CD14-positive monocyte (primary cell): ENCODE measurements around the gene TRIM67. TPM values are rescaled to one million over a fixed set of nuclear protein-coding genes. Genes with fewer than 3 reads are reported as not detected.

Experiments
- DNase-seq, 3 donors: peaks; one replicate each; pipeline ENCODE4 v3.0.0-alpha.2; 2011 to 2022
- H2AFZ ChIP-seq: 2 replicates; pipeline ENCODE4 v1.6.0; 2012; ENCODE audit warnings: mild to moderate bottlenecking, low read depth, low read length, inconsistent platforms; ENCODE audit not compliant: insufficient read depth, poor library complexity, severe bottlenecking
- H3K27ac ChIP-seq, 2 donors: 1 replicate in 1 of 2; 2 replicates in 1 of 2; pipeline ENCODE4 v1.5.1; 2012 to 2013; ENCODE audit warnings: low read length in 2 of 2, control low read depth in 1 of 2, inconsistent platforms in 1 of 2, low read depth in 1 of 2, mild to moderate bottlenecking in 1 of 2
- H3K27me3 ChIP-seq, 2 donors: one replicate each; pipeline versions ENCODE4 v1.6.0 to v1.6.1; 2011 to 2013; ENCODE audit warnings: low read length in 2 of 2; ENCODE audit not compliant: control insufficient read depth in 2 of 2, insufficient read depth in 2 of 2
- H3K36me3 ChIP-seq, 2 donors: replicated peaks in 1 of 2; 1 replicate in 1 of 2; 2 replicates in 1 of 2; pipeline versions ENCODE4 v1.5.1 to v1.6.1; 2012 to 2013; ENCODE audit warnings: low read length in 2 of 2, control low read depth in 1 of 2, inconsistent platforms in 1 of 2, mild to moderate bottlenecking in 1 of 2; ENCODE audit not compliant: insufficient read depth in 2 of 2, control insufficient read depth in 1 of 2
- H3K4me1 ChIP-seq, 2 donors: 1 replicate in 1 of 2; 2 replicates in 1 of 2; pipeline versions ENCODE4 v1.5.1 to v1.6.1; 2012 to 2013; ENCODE audit warnings: low read length in 2 of 2, control low read depth in 1 of 2, inconsistent platforms in 1 of 2, mild to moderate bottlenecking in 1 of 2, moderate library complexity in 1 of 2; ENCODE audit not compliant: insufficient read depth in 2 of 2, control insufficient read depth in 1 of 2
- H3K4me2 ChIP-seq: replicated peaks from 2 replicates; pipeline ENCODE3; 2012; ENCODE audit warnings: low read length, moderate library complexity, mild to moderate bottlenecking; ENCODE audit not compliant: poor library complexity, severe bottlenecking; ENCODE audit errors: extremely low read depth
- H3K4me3 ChIP-seq, 3 experiments: fragments of 200-600 bp in 1 of 3; sonication (generic) in 1 of 3; replicated peaks in 1 of 3; 1 replicate in 2 of 3; 2 replicates in 1 of 3; pipeline ENCODE4 v1.5.1; 2011 to 2013; ENCODE audit warnings: low read length in 3 of 3, mild to moderate bottlenecking in 3 of 3, control low read depth in 2 of 3, low read depth in 2 of 3, inconsistent platforms in 1 of 3, moderate library complexity in 1 of 3
- H3K79me2 ChIP-seq: 2 replicates; pipeline ENCODE4 v1.6.0; 2012; ENCODE audit warnings: mild to moderate bottlenecking, control low read depth, inconsistent platforms, low read length, moderate library complexity; ENCODE audit not compliant: insufficient read depth
- H3K9ac ChIP-seq: 2 replicates; pipeline ENCODE4 v1.6.0; 2017; ENCODE audit warnings: low read length, mild to moderate bottlenecking; ENCODE audit not compliant: insufficient read depth, poor library complexity, severe bottlenecking
- H3K9me3 ChIP-seq, 2 donors: replicated peaks in 1 of 2; 1 replicate in 1 of 2; 2 replicates in 1 of 2; pipeline versions ENCODE4 v1.5.1 to v1.6.1; 2012 to 2013; ENCODE audit warnings: low read length in 2 of 2, control low read depth in 1 of 2; ENCODE audit not compliant: control insufficient read depth in 1 of 2, insufficient read depth in 1 of 2
- H4K20me1 ChIP-seq: 2 replicates; pipeline ENCODE4 v1.6.0; 2012; ENCODE audit warnings: mild to moderate bottlenecking, low read length, control low read depth, moderate library complexity; ENCODE audit not compliant: insufficient read depth
- H3K27ac Mint-ChIP-seq, 7 donors: one replicate each; pipeline ENCODE4 v1.8.0; 2020; ENCODE audit warnings: mild to moderate bottlenecking in 7 of 7, mixed read lengths in 7 of 7, moderate library complexity in 6 of 7, inconsistent platforms in 2 of 7
- H3K27me3 Mint-ChIP-seq, 3 donors: one replicate each; pipeline ENCODE4 v1.8.0; 2021 to 2022; ENCODE audit warnings: low read depth in 3 of 3, mild to moderate bottlenecking in 3 of 3, mixed read lengths in 3 of 3, moderate library complexity in 3 of 3, inconsistent platforms in 1 of 3
- H3K36me3 Mint-ChIP-seq, 2 donors: one replicate each; pipeline ENCODE4 v1.8.0; 2020; ENCODE audit warnings: mixed read lengths in 2 of 2, inconsistent platforms in 1 of 2, mild to moderate bottlenecking in 1 of 2
- H3K4me1 Mint-ChIP-seq: one replicate; pipeline ENCODE4 v1.8.0; 2020; ENCODE audit warnings: mild to moderate bottlenecking, mixed read lengths
- H3K4me3 Mint-ChIP-seq, 2 donors: one replicate each; pipeline ENCODE4 v1.8.0; 2020; ENCODE audit warnings: mild to moderate bottlenecking in 2 of 2, mixed read lengths in 2 of 2, moderate library complexity in 1 of 2
- H3K9me3 Mint-ChIP-seq, 7 donors: one replicate each; pipeline ENCODE4 v1.8.0; 2020 to 2022; ENCODE audit warnings: mixed read lengths in 7 of 7, mild to moderate bottlenecking in 6 of 7, moderate library complexity in 6 of 7, inconsistent platforms in 2 of 7
- WGBS: methylation state at CpG from one replicate; pipeline ENCODE4 v1.1.5; 2013; ENCODE audit warnings: missing lambda C conversion rate; ENCODE audit not compliant: insufficient coverage; 5-methylcytosine and 5-hydroxymethylcytosine counted together
- intact Hi-C, 2 donors: fragments of 100-400 bp; cut with micrococcal nuclease; formaldehyde crosslinking; loops; one replicate each; pipeline versions ENCODE4 v1.15.0 to v1.15.1; 2023
- polyA plus RNA-seq, 3 donors: library from polyadenylated mRNA; depleted of rRNA in 1 of 3; unstranded in 2 of 3; stranded (reverse) in 1 of 3; fragments of 300-500 nt in 2 of 3; fragments of >200 nt in 1 of 3; fragmentation: Illumina TruSeq in 2 of 3; gene quantifications; 1 replicate in 2 of 3; 2 replicates in 1 of 3; pipeline ENCODE4 v1.2.3, GENCODE V29; 2012 to 2021
- TF ChIP-seq, protein P1 (sequence below): fragments of 200-600 bp; IDR thresholded peaks from one replicate; pipeline ENCODE4 v1.8.0; 2022; ENCODE audit warnings: antibody characterized with exemption, mild to moderate bottlenecking

Gene TRIM67
- polyA plus RNA-seq, 3 donors: not detected

DNA sequence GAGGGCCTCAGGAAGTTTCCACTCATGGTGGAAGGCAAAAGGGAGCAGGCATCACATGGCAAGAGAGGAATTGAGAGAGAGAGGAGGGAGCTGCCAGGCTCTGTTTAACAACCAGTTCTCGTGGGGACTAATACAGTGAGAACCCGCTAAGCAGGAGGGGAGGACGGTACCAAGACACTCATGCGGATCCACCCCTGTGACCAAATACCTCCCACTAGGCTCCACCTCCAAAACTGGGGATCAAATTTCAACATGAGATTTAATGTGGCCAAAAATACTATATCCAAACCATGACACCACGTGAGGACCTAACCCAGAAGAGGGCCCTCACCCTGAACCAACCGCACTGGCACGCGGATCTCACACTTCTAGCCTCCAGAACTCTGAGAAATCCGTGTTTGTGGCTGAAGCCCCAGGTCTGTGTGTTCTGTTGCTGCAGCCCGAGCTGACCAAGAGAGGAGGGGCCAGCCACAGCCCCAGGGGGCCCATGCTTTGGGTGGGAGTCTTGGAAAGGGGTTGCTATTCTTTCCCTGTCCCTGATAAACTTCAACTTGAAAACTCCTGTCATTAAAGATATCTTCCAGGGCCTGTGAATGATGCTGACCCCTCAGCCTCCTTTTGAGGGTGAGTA is 32.0 kb downstream of the TRIM67 start:
- 97% methylated on average over 6 of the region's 10 CpGs for WGBS
- TF ChIP-seq, protein P1, sequence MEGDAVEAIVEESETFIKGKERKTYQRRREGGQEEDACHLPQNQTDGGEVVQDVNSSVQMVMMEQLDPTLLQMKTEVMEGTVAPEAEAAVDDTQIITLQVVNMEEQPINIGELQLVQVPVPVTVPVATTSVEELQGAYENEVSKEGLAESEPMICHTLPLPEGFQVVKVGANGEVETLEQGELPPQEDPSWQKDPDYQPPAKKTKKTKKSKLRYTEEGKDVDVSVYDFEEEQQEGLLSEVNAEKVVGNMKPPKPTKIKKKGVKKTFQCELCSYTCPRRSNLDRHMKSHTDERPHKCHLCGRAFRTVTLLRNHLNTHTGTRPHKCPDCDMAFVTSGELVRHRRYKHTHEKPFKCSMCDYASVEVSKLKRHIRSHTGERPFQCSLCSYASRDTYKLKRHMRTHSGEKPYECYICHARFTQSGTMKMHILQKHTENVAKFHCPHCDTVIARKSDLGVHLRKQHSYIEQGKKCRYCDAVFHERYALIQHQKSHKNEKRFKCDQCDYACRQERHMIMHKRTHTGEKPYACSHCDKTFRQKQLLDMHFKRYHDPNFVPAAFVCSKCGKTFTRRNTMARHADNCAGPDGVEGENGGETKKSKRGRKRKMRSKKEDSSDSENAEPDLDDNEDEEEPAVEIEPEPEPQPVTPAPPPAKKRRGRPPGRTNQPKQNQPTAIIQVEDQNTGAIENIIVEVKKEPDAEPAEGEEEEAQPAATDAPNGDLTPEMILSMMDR: no peak
- Mint-ChIP-seq H3K27ac (no peak overlapping the region), H3K27me3 (peaks cover 9 to 24% (median 9%) of the 10 kb centered on the region in 3 donors), H3K9me3 (peaks cover 0 to 10% (median 4%) of the 10 kb centered on the region in 7 donors), H3K4me3 (peak overlapping the region in 1 of 2 donors; percentile 41), H3K4me1 (no peaks in the 10 kb centered on the region), H3K36me3 (no peaks in the 10 kb centered on the region)
- no peaks in the 10 kb centered on the region for H3K36me3 ChIP-seq
- H3K4me1 ChIP-seq: no peaks in the 10 kb centered on the region
- H3K4me2 ChIP-seq: no peak overlapping the region
- H3K27ac ChIP-seq: no peak overlapping the region
- H3K9ac ChIP-seq: no peak overlapping the region
- no peaks in the 10 kb centered on the region for H4K20me1 ChIP-seq
- no peak for DNase-seq
- H3K4me3 ChIP-seq: no peak overlapping the region
- no peak overlapping the region for H2AFZ ChIP-seq
- H3K9me3 ChIP-seq: peaks cover 0 to 3% of the 10 kb centered on the region in 2 donors
- no peaks in the 10 kb centered on the region for H3K79me2 ChIP-seq
- H3K27me3 ChIP-seq: peaks cover 0 to 2% of the 10 kb centered on the region in 2 donors
- intact Hi-C loops: no loop called here

GRCh38 chr1:231194476-231194842 is 32.6 kb downstream of the TRIM67 start:
- TF ChIP-seq, protein P1: no peak
- Mint-ChIP-seq H3K27ac (no peak overlapping the region), H3K9me3 (peaks cover 0 to 10% (median 4%) of the 10 kb centered on the region in 7 donors), H3K4me1 (no peaks in the 10 kb centered on the region), H3K27me3 (peaks cover 9 to 22% (median 9%) of the 10 kb centered on the region in 3 donors), H3K36me3 (no peaks in the 10 kb centered on the region), H3K4me3 (no peak overlapping the region)
- H3K27ac ChIP-seq: no peak overlapping the region
- no peaks in the 10 kb centered on the region for H3K4me1 ChIP-seq
- H3K79me2 ChIP-seq: no peaks in the 10 kb centered on the region
- no peak for DNase-seq
- H3K9ac ChIP-seq: no peak overlapping the region
- 100% methylated on average over 1 of the region's 2 CpGs for WGBS
- H3K4me2 ChIP-seq: no peak overlapping the region
- H3K36me3 ChIP-seq: no peaks in the 10 kb centered on the region
- no peak overlapping the region for H3K4me3 ChIP-seq
- no peaks in the 10 kb centered on the region for H3K27me3 ChIP-seq
- intact Hi-C loops: no loop called here
- no peak overlapping the region for H2AFZ ChIP-seq
- H3K9me3 ChIP-seq: peaks cover 0 to 3% of the 10 kb centered on the region in 2 donors
- no peaks in the 10 kb centered on the region for H4K20me1 ChIP-seq
